ENCODE results near the gene ALDH1L1. TPM values are rescaled to one million over a fixed set of nuclear protein-coding genes. Genes with fewer than 3 reads are reported as not detected.

Gene ALDH1L1
- total RNA-seq, 1 donor from 2014 or later = 36.1 TPM

GRCh38 chr3:126184465-126185000 is 4.1 kb upstream of the ALDH1L1 start:
- Histone ChIP-seq H3K27ac (no peak overlapping the region), H3K27me3 (no peaks in the 10 kb centered on the region), H3K36me3 (no peaks in the 10 kb centered on the region), H3K4me1 (peaks cover 4% of the 10 kb centered on the region in 2 donors), H3K9me3 (no peaks in the 10 kb centered on the region), H3K4me3 (no peak overlapping the region)
- DNase-seq (ENCODE audit: low spot score in 2 of 2) = no peak
- no peak for TF ChIP-seq CTCF (IDR thresholded peaks at IDR 0.05)
- intact Hi-C loops (cut with DNase I) = loop anchor here (5.0 kb wide), 2 partner anchors 173 to 203 kb away; partner anchors contain the start of gene KLF15

GRCh38 chr3:126181398-126181725 is 976 bp upstream of the ALDH1L1 start:
- no peaks in the 10 kb centered on the region for H3K36me3 ChIP-seq
- peak overlapping the region; percentile 74 to 90 for H3K4me3 ChIP-seq
- peaks cover 10 to 15% of the 10 kb centered on the region in 2 donors for H3K4me1 ChIP-seq
- H3K27me3 ChIP-seq = no peaks in the 10 kb centered on the region
- no peak for TF ChIP-seq CTCF (IDR thresholded peaks at IDR 0.05)
- no peaks in the 10 kb centered on the region for H3K9me3 ChIP-seq
- peak overlapping the region; percentile 98 to 99 for H3K27ac ChIP-seq
- intact Hi-C loops (cut with DNase I) = loop anchor here (1.0 to 5.0 kb wide), 5 partner anchors 25 to 206 kb away; partner anchors contain the start of gene KLF15
- no peak for DNase-seq (ENCODE audit: low spot score in 2 of 2)

GRCh38 chr3:126179825-126180476 is 435 bp downstream of the ALDH1L1 start:
- intact Hi-C loops (cut with DNase I) = loop anchor here (1.0 to 5.0 kb wide), 6 partner anchors 48 to 295 kb away; partner anchors contain the start of genes KLF15 and ZXDC
- H3K27ac ChIP-seq = peak overlapping the region; percentile 98 to 99
- DNase-seq (ENCODE audit: low spot score in 2 of 2) = peak in 1 of 2 donors; percentile 86

GRCh38 chr3:126170073-126170777 is 10.2 kb downstream of the ALDH1L1 start:
- no peak for DNase-seq (ENCODE audit: low spot score in 2 of 2)
- no peak for TF ChIP-seq CTCF (IDR thresholded peaks at IDR 0.05)
- Histone ChIP-seq H3K27ac (no peak overlapping the region), H3K4me1 (peaks cover 0 to 3% of the 10 kb centered on the region in 2 donors), H3K9me3 (no peaks in the 10 kb centered on the region), H3K4me3 (no peak overlapping the region), H3K36me3 (no peaks in the 10 kb centered on the region), H3K27me3 (no peaks in the 10 kb centered on the region)
- intact Hi-C loops (cut with DNase I) = no loop called here

More at GRCh38 chr3:126179825-126180476, 435 bp downstream of the ALDH1L1 start:
- Histone ChIP-seq H3K9me3 (no peaks in the 10 kb centered on the region), H3K36me3 (no peaks in the 10 kb centered on the region), H3K4me1 (peaks cover 10 to 15% of the 10 kb centered on the region in 2 donors), H3K27me3 (no peaks in the 10 kb centered on the region), H3K4me3 (peak overlapping the region; percentile 74 to 90)
- TF ChIP-seq CTCF (IDR thresholded peaks at IDR 0.05) = peak in 1 of 3 experiments; percentile 14

- intact Hi-C loops (cut with DNase I) = no loop called here
- Histone ChIP-seq H3K27ac (no peak overlapping the region), H3K4me3 (no peak overlapping the region), H3K36me3 (no peaks in the 10 kb centered on the region), H3K4me1 (peaks cover 0 to 3% of the 10 kb centered on the region in 2 donors), H3K27me3 (no peaks in the 10 kb centered on the region), H3K9me3 (no peaks in the 10 kb centered on the region)
- TF ChIP-seq CTCF (IDR thresholded peaks at IDR 0.05) = no peak
- no peak for DNase-seq (ENCODE audit: low spot score in 2 of 2)
Measured at GRCh38 chr3:126167566-126167965, 12.8 kb downstream of the ALDH1L1 start.

Measured in ascending aorta (tissue), 2 donors.